Non-pigmented ciliary epithelial cell (primary cell): ENCODE measurements around the gene VSIG4.

Source experiments
- DNase-seq: peaks from one replicate; pipeline ENCODE4 v3.0.0-alpha.2; 2010; ENCODE audit warnings: low read depth

VSIG4 gene

GRCh38 chrX:66023385-66024091 lies 16.3 kb downstream of the VSIG4 start:
- DNase-seq: no peak

DNA sequence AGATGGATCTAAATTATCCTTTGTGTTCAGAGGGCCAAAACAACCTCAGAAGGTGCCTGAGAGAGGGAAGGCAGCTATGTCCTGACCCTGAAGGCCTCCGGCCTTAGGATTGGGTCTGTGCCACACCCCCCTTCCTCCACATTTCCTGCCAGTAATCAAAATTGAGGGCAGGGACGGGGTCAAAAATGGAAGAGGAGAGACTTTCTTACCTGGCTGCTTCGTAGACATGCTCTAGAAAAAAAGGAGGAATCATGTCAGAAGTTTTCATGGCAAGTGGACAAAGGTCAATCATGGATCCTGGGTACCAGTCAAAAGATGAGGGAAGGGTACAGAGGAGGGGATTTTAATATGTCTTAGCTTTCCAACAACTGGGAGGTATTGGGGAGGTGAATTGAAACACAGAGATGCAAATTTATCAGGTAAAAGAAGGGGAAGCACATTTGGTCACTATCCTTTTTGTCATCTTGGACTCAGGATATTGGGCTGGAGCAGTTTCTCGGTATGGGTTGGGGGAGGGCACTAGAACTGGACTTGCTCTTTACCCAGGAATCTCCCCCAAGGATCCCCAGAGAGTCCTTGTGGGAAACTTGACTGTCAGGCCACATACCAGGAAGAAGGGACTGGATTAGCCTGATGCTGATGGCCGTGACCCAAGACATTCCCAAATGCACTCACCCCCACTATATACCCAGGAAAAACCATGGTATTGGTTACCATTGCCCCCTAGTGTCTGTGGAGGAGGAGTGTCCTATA lies 17.1 kb downstream of the VSIG4 start:
- no peak for DNase-seq

GRCh38 chrX:66021765-66022631 lies 17.9 kb downstream of the VSIG4 start:
- DNase-seq: no peak

DNA sequence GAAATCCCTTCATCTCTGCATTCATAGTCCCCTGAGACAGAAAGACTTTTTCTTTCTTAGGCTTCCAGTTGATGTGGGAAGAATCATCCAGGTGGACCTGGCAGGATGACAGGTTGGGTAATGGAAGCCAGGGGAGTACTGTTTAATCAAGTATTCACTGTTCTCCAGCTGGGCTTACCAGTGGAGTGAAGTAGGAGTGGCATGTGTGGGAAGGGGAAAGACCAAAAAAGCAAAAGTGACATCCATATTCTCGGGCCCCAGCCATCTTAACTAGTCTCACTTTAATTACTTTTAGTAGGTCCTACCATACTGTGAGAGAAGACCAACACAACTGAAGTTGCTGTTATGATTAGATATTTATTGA lies 18.5 kb downstream of the VSIG4 start:
- no peak for DNase-seq

DNA sequence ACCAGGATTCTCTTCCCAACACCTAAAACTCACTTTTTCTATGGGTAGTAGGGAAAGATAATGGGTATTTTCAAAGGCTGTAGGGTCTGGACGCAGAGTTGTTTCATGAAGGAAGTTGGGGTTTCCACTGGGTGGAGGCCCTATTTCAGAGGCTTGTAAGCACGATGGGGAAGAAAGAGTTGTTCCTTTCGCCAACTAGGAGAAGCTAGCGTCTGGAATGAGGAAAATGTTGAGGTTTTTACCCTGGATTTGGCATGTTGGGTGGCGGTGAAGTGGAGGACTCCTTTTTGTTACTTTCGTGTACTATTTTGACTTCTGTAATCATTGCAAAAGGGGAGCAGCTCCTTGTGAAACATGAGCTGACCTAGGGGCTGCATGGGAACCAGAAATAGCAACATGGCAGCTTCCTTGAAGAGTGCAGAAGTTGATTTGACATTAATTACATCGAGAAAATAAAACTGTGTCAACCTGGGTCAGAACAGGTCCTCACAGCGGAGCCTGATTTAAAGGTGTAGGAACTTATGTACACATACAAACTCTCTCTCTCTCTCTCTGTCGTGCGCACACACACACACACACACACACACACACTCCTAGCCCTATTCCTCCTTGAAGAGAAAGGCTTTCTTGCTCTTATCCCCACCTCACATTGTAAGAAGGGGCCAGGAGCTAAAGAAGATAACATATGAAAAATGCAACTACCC lies 19.1 kb downstream of the VSIG4 start:
- DNase-seq: no peak

- no peak for DNase-seq
Measured at GRCh38 chrX:66019974-66020373, 19.9 kb downstream of the VSIG4 start.

DNA sequence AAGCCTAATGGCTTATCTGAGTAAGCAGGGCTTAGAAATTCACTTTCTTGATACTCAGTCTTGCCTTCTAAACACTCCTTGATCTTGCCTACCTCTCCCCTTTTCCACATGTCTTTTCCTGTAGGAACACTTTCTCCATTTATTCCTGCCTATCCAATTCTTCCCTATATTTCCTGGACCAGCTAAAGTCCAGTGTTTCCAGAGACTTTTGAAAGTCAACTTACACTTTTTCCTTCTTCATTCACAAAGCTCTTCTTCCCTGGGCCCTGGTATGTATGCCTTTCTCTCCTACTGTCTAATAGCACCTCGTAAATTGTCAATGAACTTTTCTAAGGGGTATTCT lies 20.6 kb downstream of the VSIG4 start:
- no peak for DNase-seq

- no peak for DNase-seq
Measured at GRCh38 chrX:66018585-66019309, 21.1 kb downstream of the VSIG4 start.

GRCh38 chrX:66017659-66018170 lies 22.2 kb downstream of the VSIG4 start:
- no peak for DNase-seq

DNA sequence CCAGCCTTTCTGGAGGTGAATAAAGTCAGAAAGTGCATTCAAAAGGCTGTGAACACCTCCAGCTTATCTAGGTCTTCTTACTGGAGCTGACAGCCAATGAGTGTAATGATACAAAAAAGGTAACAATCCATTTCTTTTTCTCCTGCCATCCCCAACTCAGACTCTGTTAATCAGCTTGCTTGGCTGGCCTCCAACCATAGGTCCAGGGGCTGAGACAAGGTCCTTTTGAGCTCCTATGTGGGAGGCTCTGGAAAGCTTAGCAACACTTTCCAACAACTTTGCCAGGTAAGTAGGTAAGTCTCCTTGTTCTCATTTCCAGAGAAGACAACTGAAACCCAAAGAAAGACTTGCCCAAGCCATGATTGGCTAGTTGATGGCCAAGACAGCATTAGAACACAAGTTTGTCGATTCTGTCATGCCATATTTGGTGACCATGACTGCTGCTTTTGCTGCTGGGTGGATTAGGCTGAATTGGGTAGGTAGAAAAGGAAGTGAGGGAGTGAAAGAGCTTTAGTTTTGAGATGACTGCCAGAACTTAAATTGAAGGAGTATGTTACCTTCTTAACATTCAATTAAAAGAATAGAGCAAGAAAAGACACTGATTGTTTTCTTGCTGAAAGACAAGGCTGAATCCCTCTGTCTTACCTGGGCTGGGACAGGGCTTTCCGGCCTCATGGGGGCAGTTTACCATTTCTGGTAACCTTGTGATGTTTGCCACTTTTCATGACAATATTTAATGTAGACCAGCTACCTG lies 22.8 kb downstream of the VSIG4 start:
- DNase-seq: no peak

DNA sequence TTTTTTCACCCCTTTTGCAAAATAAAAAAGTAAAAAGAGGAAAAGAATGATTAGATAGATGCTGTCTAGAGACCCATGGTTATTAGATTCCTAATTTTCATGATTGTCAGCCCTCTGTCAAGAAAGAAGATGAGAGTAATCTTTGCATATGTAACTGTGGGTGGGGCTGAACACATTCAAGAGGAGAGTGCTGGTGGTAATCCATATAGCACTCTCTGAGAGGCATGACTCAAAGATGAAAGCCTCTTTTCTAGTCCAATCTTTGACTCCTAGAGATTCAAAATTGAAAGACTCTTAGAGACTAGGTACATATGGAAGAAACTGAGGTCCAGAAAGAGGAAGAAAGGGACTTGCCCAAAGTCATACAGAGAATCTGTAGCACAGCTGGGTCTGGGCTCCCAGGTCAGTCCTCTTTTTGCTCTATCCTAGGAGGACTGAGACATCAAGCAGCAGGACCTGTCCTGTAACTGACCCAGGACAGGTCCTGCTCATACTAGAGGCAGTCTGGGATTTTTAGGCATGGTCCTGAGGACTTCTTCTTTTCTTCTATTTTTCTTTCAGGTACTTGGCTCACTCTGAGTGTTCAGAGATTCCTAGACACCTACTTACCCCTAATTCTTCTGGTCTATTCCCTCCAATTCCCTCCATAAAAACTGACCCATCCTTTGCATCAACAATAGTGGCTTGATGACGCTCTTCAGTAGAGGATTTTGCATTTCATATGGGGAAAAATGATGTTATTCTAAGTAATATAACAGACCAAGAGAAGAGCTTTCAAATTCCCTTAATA lies 23.8 kb downstream of the VSIG4 start:
- no peak for DNase-seq

- no peak for DNase-seq
Measured at GRCh38 chrX:66015152-66015831, 24.6 kb downstream of the VSIG4 start.

DNA sequence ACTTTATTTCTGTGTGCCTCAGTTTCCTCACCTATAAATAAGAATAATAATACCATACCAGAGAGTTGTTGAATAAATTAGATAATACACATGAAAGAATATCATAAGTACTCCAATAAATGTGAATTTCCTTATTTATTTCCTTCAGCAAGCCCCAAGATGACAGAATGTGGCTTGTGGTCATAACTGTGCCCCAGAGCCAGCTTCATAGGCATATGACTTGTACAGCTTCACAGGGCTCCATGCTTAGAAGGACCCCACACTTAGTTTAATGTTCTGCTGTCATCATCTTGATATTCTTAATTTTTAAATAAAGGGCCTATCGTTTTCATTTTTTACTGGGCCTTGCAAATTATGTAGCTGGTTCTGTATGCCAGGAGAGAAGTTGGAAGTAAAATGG lies 25.3 kb downstream of the VSIG4 start:
- no peak for DNase-seq

DNA sequence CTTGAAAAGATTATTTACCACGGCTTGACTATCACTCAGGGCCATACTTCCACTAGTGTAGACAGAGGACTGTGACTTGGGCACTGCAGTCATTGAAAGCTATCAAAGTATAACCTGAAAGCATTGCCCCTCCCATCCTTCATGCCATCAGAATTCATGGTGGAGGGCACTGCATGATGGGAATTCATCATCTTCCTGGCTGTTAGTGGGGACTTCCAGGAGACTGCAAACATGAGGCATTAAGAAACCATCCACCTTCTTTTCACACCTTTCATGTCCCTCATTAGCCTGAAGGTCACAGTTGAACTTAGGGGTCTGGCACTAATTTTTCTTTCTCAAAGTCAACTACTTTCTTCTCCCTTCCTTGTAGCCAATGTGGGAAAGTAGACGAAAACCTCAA lies 25.8 kb downstream of the VSIG4 start:
- DNase-seq: no peak

DNA sequence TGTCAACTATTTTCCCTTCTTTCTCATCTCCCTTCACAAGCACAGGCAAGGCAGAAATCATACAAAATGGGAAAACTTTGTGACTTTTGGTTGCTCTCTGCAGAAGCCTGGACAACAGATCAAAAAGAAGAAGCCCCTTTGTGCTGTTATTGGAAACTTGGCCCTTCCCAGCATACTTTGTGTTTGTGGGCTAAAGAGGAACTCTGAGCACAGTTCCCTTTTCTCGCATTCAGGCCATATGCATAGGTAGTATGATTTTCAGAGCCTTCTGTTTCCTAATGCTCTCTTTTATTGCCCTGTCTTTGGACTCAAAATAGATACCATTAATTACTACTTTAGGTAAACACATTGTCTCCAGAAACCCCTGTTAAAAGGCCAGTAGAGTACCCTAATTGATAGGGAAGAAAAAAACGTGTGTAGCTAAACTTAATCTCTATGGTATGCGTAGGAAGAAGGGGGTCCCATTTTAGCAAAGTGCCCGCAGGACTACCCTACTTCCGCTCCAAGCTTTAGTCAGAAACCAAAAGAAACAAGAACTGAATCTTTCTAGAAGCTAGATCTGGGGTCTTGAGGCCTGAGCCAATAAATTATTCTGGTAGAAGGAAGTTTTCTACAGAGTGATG lies 26.6 kb downstream of the VSIG4 start:
- DNase-seq: no peak

GRCh38 chrX:66012094-66012534 lies 27.8 kb downstream of the VSIG4 start:
- no peak for DNase-seq

GRCh38 chrX:66009231-66009845 lies 30.5 kb downstream of the VSIG4 start:
- DNase-seq: no peak

DNA sequence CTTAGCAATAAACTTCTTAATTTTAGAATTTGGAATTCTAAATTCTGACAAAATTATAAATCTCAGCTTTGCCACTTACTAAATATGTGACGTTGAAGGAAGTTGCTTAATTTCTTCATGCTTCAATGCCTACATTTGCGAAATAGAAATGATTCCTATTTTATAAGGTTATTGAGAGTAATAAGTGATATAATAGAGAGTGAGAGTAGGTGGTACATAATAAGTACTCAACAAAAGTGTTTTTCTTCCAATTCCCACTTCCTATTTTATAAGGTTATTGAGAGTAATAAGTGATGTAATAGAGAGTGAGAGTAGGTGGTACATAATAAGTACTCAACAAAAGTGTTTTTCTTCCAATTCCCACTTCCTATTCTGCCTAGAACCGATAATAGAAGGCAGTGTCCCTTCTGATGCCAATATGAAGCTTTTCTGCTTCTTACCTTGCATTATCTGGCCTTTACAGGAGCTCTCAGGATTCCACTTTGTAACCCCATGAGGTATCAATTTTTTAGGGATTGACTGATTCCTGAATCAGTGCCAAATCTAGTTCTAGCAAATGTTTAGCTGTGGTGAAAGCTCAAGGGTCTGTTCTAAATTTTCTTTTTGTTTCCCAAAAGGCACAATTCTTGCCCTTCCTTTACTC lies 31.4 kb downstream of the VSIG4 start:
- no peak for DNase-seq
